HG03520 (cell line): ENCODE data around the gene NBAS.
"Not testable (repeated sequence)": the region's sequence is repeated elsewhere in the genome, so short reads cannot be mapped to it uniquely, and the experiment has no call there.

ENCODE experiments used
- ATAC-seq: cut with Tn5 transposase; IDR thresholded peaks from one replicate; pipeline ENCODE4 v1.9.1; 2021; ENCODE audit warnings: mild to moderate bottlenecking, moderate library complexity; ENCODE audit not compliant: unreplicated experiment

NBAS gene

DNA sequence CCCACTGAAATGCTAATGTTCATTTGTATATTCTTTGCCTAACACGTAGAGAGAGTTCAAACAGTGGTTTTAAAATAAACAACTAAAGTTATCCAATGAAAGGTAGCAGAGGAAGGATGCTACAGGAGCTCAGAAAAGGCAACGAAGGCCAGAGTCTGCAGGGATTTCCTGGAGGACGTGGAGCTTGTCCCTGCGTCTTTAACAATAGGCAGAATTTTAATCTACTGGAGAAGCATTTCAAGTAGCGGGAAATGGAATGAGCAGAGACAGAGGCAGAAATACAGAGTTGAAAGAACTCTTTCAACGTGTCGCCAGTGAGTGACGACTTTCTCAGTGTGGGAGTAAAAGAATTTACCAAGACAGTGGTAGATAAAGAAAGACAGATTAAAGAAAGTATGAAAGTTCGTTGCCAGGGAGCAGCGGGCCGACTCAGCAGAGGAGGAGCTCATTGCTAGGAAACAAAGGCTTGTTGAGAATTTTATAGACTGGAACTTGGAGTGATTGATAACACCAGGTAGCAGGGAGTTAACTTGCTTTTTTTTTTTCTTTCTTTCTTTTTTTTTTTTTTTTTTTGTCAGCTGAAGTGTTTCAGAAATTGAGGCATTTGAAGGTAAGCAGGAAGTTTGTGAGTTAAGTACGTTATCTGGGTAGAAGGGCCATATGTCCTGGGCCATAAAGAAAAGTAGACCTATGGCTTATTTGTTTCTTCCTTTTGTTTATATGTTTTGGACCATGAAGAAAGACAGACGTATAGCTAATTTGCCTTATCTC is 625 bp upstream of the NBAS start:
- ATAC-seq = peak; percentile 14

DNA sequence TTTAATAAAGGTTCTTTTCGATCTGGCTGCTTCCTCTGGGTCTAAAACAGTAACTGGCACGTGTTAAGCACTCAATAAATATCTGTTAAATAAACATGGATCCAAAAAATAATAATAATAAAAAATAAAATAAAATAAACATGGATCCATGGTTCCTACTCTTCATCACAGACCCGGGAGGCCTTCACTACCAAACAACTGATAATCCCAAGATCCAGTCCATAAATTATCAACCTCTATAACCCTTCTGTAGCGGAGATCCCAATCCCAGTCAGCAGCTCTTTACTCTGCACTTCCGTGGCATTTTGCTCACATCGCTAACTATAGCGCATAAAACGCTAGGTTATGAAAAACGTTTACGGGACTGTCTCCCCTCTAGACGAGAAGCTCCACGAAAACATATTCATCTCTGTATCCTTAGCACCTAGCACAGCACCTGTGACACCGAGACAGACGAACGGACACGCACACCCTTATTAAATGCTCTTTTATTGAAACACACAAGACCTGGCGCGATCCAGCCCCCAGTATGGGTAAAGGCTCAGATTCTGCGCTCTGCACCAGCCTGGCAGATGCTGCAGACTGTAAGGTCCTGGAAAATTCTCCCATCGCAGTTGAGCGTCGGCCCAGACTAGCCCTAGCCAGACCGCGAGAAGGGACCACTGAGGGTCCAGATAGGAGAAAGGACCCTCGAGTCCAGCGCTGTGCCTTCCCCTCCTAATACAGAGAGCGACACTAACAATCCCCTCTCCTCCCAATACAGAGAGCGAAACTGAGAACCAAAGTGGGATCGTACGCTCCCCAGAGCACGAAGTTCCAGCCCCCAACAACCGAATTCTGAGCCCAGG is 770 bp downstream of the NBAS start:
- peak; percentile 35 for ATAC-seq

DNA sequence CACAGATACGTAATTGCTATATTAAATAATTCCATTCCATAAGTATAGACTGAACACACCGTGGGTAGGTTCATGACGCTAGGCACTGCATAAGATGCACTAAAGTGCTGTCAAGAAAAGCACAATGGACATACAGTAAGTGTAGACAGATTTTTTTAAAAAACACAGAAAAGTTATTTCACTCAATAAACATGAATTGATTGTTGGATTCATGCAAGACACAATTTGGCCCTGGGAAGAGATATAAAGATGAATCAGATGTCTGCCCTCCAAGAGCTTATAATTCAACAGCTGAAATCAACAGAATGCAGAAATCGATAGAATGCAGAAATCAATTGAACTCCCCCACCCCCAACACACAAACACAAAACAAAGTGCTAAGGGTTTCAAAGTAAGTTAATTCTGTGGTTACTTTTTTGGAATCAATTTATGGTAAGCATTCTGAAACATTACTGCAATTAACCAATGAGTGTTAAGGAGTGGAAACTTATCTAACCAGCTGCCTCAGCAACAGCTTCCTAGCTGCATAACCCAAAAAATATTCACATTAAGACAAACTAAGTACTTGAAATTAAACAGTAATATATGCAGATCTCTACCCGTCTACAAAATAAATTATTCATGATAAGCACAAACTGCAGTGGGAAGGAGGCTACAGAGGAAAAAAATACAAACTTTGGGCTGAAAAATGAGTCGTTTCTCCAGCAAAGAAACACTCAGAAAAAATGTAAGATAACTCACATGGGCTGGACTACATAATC is 1.6 kb downstream of the NBAS start:
- no peak for ATAC-seq

DNA sequence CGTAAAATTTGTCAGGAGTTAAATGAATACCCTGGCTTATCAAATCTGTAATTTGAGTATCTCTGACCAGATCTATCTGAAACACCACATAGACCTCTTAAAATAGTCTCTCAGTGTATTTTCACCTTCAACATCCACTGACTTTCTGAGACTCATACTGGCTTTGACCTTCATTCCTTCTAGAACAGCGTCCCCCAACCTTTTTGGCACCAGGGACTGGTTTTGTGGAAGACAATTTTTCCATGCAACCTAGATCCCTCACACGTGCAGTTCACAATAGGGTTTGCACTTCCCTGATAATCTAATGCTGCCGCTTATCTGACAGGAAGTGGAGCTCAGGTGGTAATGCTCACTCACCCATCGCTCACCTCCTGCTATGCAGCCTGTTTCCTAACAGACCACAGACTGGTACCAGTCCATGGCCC is 3.2 kb downstream of the NBAS start:
- ATAC-seq = no peak

DNA sequence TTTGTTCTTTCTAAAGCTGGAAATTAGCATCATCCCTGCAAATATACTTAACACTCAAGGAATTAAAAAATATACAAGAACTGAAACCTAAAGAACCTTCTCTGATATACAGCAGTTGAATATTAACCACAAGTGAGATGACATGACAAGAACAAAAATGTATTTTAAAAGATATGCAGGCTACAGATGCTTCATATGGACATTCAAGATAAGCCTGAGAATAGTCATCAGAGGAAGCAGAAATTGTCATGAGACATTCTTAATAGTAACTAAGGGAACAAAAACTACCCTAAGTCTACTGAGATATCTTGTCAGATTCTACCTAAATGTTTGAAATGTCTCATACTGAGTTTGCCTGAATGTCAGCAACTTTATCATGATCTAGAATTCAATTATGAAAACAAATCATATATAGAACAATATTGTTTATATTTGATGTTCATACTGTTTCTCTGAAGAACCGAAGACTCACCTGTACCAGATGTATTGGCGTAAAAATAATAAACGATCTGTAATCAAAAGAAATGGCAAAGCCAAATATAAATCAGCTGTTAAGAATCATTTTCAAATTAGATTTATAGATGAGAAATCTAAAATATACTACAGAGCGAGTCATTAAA is 4.7 kb downstream of the NBAS start:
- no peak for ATAC-seq

DNA sequence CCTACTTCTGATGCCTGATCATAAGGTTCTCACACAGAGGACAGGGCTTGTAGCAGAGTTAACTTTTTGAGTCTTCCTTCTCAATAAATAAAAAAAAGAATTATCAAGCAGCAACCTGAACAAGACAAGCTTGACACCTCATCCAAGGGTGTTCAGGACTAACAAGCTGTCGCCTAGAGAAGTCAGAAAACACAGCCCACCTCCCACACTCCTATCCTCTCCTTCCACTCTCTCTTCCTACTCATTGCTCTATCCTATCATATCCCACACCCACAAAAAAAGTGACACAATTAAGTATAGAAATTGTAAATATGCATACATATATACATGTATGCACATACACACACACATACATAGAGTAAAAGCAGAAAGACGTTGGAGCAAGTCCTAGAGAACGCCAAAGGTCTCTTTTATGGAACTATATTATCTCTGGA is 5.4 kb downstream of the NBAS start:
- ATAC-seq = no peak

DNA sequence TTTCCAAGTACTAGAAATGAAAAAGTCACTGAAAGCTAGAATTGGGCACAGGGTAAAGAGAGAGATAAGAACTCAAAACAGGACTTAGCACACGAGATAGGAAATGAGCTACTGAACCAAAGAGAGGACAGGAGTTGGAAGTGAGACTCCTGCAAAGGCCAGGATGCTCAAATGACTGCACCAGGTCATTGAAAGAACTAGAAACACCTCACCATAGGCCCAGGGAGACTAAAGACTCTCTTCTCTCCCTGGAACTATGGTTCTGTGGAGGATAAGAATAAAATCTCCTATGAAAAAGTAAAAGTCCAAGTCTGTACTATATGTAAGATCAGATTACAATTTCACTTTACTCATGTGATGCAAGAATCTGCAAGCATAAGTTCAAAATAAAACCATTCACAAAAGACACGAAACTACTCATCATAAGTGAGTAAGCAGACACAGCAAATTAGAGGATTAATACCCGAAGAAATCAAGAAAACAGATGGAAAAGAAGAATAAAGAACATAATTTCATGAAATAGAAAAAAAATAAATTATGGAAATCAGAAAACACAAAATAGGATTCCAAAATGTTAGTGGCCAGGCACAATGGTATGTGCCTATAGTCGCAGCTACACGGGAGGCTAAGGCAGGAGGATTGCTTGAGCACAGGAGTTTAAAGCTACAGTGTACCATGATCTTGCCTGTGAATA is 6.5 kb downstream of the NBAS start:
- no peak for ATAC-seq

DNA sequence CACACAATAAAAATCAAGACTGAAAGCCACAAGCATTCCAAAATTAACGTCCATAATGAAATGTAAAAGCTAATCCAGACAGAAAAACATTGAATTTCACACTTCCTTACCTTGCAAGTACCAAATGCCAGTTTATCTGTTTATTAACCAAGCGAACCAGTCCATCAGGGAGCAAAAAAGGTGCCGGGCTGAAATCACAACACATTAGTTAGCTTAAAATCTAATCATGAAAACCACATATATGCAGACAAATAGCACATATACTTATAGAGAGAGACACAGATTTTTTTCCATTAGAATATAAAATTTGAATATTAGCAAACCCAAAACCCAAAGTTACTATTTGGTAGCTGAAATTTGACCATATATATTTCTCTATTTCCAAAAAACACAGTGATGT is 7.2 kb downstream of the NBAS start:
- ATAC-seq = no peak

DNA sequence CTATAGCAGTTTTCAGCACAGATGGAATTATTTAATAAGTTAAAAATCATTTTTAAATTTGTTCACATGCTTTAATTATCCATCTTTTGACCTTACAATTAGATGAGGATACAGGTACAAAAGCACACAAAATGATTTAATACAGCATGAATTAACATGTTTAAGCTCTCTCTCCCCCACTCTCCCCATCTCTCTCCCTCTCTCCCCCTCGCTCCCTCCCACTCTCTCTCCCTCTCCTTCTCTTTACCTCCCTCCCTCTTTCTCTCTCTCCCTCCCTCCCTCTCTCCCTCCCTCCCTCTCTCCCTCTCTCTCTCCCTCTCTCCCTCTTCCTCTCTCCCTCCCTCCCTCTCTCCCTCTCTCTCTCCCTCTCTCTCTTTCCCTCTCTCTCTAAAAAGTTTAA is 7.6 kb downstream of the NBAS start:
- no peak for ATAC-seq

DNA sequence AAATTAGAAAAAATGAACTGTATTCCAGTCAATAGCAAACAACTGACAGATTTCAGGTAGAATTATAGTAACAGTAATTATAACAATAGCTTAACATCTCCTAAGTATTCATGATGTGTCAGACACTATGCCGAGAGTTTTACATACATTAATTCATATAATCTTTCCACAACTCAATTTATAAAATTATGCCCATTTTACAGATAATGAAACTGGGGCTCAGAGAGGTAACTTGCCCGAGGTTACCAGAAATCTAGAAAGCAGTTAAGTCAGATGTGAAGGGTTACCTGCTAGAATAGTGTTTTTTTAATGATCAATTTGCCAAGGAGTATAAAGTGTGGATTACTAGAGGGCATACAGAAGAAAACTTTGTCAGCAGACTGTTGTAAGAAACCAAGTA is 12.2 kb downstream of the NBAS start:
- no peak for ATAC-seq

DNA sequence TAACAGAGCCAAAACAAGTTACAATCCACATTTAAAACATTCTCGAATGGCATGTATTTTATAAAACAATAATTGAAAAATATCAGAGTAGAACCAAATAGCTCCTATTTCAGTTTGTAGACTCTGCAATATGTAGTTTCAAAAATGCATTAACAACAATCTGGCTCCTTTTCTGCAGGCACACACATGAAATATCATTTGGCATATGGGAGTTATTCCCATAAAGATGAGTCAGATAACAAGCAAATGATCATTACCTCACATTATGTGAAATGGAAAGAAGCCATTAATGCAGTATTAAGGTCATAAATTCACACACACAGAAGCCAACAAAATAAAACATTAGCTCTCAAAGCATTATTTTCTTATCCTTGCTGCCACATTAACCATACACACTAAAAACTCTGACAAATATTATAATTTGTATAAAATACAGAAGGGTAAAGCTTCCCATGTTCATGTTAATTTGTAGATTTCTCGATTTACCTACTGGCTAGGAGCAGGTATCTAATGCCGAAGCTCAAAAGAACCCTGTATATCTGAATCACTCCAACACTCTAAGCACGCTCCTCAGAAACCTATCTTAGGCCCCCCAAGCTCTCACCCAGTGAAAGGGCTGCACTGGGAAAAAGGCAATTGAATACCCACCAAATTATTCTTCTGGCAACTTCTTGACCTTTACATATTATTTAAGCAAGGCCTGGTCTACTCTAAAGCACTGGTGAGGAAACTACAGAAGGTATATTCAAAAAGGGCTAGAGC is 13.8 kb downstream of the NBAS start:
- no peak for ATAC-seq

DNA sequence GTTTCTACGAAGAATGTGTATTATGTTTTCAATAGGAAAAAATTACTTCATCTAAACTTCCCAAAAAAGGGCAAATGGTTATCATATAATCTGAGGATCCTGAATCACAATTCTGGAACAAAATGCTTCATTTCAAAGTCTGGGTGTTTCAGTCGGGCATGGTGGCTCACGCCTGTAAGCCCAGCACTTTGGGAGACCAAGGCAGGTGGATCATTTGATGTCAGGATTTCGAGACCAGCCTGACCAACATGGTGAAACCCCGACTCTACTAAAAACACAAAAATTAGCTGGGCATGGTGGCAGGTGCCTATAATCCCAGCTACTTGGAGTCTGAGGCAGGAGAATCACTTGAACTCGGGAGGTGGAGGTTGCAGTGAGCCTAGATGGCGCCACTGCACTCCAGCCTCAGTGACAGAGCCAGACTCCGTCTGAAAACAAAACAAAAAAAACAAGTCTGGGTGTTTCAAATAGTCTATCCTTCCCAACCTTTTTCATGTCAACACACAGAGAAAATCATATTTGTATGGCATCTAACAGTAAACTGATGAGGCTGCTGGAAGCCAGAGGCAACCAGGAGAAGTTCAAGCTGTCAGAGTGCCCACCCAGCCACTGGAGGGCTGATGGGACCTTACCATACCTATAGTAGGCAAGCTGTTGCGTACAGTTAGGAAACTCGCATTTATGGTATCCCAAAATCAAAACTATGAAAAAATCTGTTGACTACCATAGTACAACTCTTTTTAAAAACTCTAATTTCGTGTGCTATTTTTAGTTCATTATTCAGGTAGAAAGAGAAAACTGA is 14.6 kb downstream of the NBAS start:
- ATAC-seq = no peak

DNA sequence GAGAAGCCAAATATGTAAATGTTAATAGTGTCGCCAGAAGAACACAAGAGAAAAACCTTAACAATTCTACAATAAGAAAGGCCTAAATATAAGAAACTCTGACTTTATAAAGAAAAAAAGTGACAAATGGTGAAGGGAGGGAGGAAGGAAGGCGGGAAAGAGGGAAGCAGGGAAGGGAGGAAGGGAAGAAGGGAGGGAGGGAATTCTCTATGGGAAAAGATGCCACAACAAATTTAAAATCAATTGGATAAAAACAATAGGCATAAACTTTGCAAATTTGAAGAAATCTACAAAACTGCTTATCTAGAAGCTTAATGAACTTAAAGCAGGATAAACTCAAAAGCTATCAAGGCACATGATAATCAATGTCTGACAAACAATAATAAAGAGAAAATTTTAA is 16.9 kb downstream of the NBAS start:
- ATAC-seq = no peak

DNA sequence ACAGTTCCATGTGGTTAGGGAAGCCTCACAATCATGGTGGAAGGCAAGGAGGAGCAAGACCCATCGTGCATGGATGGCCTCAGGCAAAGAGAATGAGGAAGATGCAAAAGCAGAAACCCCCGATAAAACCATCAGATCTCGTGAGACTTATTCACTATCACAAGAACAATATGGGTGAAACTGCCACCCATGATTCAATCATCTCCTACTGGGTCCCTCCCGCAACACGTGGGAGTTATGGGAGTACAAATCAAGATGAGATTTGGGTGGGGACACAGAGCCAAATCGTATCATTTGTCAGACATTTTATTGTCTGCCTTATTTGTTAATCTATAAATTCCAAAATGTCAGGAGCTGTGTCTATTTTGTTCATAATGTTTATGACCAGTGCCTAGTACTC is 17.6 kb downstream of the NBAS start:
- no peak for ATAC-seq

DNA sequence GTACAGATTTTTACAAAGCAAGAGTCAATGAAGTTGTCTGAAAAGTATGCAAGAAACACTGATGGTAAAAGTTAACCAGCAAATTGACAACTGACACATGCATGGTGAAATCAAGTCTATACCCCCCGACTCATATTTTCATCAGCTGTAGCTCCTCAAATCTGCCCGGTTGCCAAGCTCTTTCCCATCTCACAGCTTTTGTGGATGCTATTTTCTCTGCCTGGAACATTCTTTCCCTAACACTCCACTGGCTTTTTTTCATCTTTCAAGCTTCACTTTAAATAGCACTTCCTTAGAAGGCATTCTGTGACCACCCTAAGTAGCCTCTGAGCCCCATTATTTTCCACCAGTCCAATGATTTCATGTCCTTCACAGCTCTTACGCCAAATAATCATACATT is 18.1 kb downstream of the NBAS start:
- ATAC-seq = no peak

DNA sequence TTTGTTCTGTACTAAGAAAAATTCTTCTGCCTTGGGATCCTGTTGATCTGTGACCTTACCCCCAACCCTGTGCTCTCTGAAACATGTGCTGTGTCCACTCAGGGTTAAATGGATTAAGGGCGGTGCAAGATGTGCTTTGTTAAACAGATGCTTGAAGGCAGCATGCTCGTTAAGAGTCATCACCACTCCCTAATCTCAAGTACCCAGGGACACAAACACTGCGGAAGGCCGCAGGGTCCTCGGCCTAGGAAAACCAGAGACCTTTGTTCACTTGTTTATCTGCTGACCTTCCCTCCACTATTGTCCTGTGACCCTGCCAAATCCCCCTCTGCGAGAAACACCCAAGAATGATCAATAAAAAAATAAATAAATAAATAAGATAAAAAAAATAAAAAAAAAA is 18.9 kb downstream of the NBAS start:
- not testable (repeated sequence) for ATAC-seq

DNA sequence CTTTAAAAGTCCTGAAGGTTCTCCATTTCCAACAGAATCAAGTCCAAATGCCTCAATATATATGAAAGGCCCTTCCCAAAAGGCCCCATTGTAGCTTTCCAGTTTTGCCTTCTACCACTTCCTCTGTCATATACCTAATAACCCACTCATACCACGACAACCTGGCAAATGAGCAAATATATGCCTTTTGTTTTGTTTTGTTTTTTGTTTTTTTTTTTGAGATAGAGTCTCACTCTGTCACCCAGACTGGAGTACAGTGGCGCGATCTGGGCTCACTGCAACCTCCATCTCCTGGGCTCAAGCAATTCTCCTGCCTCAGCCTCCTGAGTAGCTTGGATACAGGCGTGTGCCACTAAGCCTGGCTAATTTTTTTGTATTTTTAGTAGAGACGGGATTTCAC is 20.6 kb downstream of the NBAS start:
- not testable (repeated sequence) for ATAC-seq

DNA sequence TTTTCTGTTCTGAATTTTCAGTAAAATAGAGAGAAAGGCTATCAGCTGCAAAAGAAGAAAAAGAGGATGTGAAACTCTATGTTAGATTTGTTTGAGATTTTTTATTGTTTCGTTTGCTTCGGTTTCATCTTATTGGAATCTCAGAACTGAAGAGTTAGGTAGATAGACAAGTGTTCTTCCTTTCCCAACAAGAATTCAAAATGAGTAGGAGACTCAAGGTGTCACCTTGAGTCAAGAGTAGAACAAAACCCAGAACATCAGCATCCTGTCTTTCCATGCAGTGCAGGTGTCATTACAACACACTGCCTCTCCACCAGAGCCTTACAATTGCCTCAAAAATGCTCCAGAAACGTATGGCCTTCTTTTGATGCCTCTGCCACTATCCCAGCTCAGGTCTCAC is 21.1 kb downstream of the NBAS start:
- peak; percentile 79 for ATAC-seq

DNA sequence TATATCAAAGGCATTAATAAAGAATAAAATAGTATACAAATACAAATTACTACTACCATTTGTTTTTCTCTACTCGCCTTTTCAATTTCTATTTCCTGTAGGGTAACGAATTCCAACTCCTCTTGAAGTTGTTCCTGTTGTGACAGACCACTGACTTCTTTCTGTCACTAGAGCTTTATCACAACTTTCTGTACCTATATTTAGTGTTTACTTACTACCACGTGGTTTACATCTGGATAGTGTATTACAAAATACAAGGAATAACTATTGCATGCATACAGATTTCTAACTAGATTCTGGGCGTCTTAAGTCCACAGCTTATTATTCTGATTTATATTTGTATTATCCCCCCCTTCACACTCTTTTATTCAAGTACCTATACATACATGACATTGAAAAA is 22.3 kb downstream of the NBAS start:
- no peak for ATAC-seq
